ENCODE measurements around the gene NCS1.

The NCS1 gene

GRCh38 chr9:130189840-130190239 is 17.6 kb downstream of the NCS1 start (continued):
- TF ChIP-seq GLIS2 (tag by site-specific recombination; IDR thresholded peaks at IDR 0.05) (no peak), ZSCAN30 (tag by site-specific recombination; IDR thresholded peaks at IDR 0.05) (no peak), MZF1 (tag by site-specific recombination; IDR thresholded peaks at IDR 0.05; ENCODE audit: borderline replicate concordance) (no peak), ZNF677 (tag by site-specific recombination; IDR thresholded peaks at IDR 0.05) (no peak), ZBTB49 (tag by site-specific recombination; IDR thresholded peaks at IDR 0.05; ENCODE audit: low read depth) (no peak), ZNF596 (tag by site-specific recombination; IDR thresholded peaks at IDR 0.05) (peak; percentile 83), ZBTB44 (tag by site-specific recombination; IDR thresholded peaks at IDR 0.05) (no peak), ZNF777 (tag by site-specific recombination; IDR thresholded peaks at IDR 0.05; ENCODE audit: borderline replicate concordance) (no peak)

GRCh38 chr9:130191068-130191748 is 19.0 kb downstream of the NCS1 start:
- Histone ChIP-seq H3K27ac (ENCODE audit: extremely low read depth, low read depth, low read length) (no peak overlapping the region), H3K4me1 (ENCODE audit: control insufficient read depth, insufficient read depth, low read length) (no peaks in the 10 kb centered on the region), H3K9me3 (ENCODE audit: control insufficient read depth, insufficient read depth, low read depth, low read length) (no peaks in the 10 kb centered on the region), H3K36me3 (ENCODE audit: control insufficient read depth in 2 of 2, insufficient read depth in 1 of 2, low read length in 2 of 2) (no peaks in the 10 kb centered on the region), H3K4me3 (ENCODE audit: low read depth, low read length) (no peak overlapping the region)
- no peak for TF ChIP-seq ZNF169 (tag by site-specific recombination; IDR thresholded peaks at IDR 0.05)
- TF ChIP-seq ZNF623 (tag by site-specific recombination; IDR thresholded peaks at IDR 0.05), result peak; percentile 33; the same call in 1 of the 2 replicates
- ChIA-PET POLR2A (no interaction called here), CTCF (no interaction called here)

GRCh38 chr9:130191749-130192120 is 19.5 kb downstream of the NCS1 start:
- Histone ChIP-seq H3K36me3 (ENCODE audit: control insufficient read depth in 2 of 2, insufficient read depth in 1 of 2, low read length in 2 of 2) (no peaks in the 10 kb centered on the region), H3K27ac (ENCODE audit: extremely low read depth, low read depth, low read length) (no peak overlapping the region), H3K4me3 (ENCODE audit: low read depth, low read length) (no peak overlapping the region), H3K4me1 (ENCODE audit: control insufficient read depth, insufficient read depth, low read length) (no peaks in the 10 kb centered on the region; the same call in 1 of the 2 replicates), H3K9me3 (ENCODE audit: control insufficient read depth, insufficient read depth, low read depth, low read length) (no peaks in the 10 kb centered on the region)
- ChIA-PET POLR2A (no interaction called here), CTCF (no interaction called here)
- TF ChIP-seq ZNF558 (tag by site-specific recombination; IDR thresholded peaks at IDR 0.05), result no peak
- no peak for TF ChIP-seq ZNF214 (tag by site-specific recombination; IDR thresholded peaks at IDR 0.05; ENCODE audit: borderline replicate concordance)
- TF ChIP-seq SCRT2 (tag by site-specific recombination; IDR thresholded peaks at IDR 0.05), result no peak
- no peak for TF ChIP-seq ZNF184 (tag by site-specific recombination; IDR thresholded peaks at IDR 0.05)
- no peak for TF ChIP-seq ATF2 (tag by site-specific recombination; IDR thresholded peaks at IDR 0.05; ENCODE audit: low read depth)
- TF ChIP-seq ZBTB20 (tag by site-specific recombination; IDR thresholded peaks at IDR 0.05), result no peak
- no peak for TF ChIP-seq ZNF426 (tag by site-specific recombination; IDR thresholded peaks at IDR 0.05)
- no peak for TF ChIP-seq ZFP3 (tag by site-specific recombination; IDR thresholded peaks at IDR 0.05; ENCODE audit: low read depth)
- no peak for TF ChIP-seq ZNF707 (tag by site-specific recombination; IDR thresholded peaks at IDR 0.05)
- no peak for TF ChIP-seq ZNF560 (tag by site-specific recombination; IDR thresholded peaks at IDR 0.05; ENCODE audit: borderline replicate concordance)
- TF ChIP-seq ZNF335 (tag by site-specific recombination; conservative IDR thresholded peaks at IDR 0.05), result no peak
- no peak for TF ChIP-seq ZNF341 (tag by site-specific recombination; IDR thresholded peaks at IDR 0.05; ENCODE audit: low read depth)
- TF ChIP-seq ZNF174 (tag by site-specific recombination; IDR thresholded peaks at IDR 0.05), result no peak
- TF ChIP-seq ZNF621 (tag by site-specific recombination; IDR thresholded peaks at IDR 0.05), result no peak
